ENCODE results near the gene MVB12B. TPM values are rescaled to one million over a fixed set of nuclear protein-coding genes. Genes with fewer than 3 reads are reported as not detected.

The MVB12B gene
- total and polyA plus RNA-seq, 2 of the 8 experiments (the other 6 are each of a cell fraction or from before 2014, with no cell fraction given) = 2.6 to 5.0 TPM

DNA sequence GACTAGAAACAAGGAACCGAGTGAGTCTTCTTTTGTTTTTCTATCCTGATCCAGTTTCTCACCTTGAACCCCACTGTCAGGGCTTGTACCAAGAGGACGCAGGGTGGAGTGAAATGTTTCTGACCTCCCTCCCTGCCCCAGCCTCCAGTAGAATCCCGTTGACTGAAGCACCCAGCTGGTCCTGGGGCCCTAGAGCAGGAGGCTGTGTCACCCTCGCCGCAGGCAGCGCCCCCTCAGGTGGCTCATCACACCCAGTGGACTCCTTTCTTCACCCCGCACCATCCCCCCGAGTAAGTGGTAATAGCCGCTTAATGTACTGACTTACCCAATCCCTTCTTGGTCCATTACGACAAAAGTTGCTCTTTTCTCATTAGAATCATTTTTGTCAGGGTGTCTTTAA lies 53.8 kb downstream of the MVB12B start:
- FAIRE-seq (no peak), DNase-seq (ENCODE audit: low read depth in 1 of 2, low spot score in 2 of 2) (no peak)
- Histone ChIP-seq H2BK12ac (ENCODE audit: low read depth, low read length) (no peak overlapping the region), H3K79me2 (ENCODE audit: control insufficient read depth in 1 of 2, insufficient read depth in 2 of 2, low read length in 2 of 2) (no peaks in the 10 kb centered on the region), H2BK20ac (ENCODE audit: low read length) (no peak overlapping the region), H4K20me1 (replicated peaks in 1 of 2; ENCODE audit: control insufficient read depth in 1 of 2, insufficient read depth in 2 of 2, low read length in 2 of 2) (no peaks in the 10 kb centered on the region), H2BK15ac (ENCODE audit: low read length) (no peak overlapping the region), H4K8ac (ENCODE audit: extremely low read depth, insufficient read depth, low read length) (no peak overlapping the region), H3K18ac (ENCODE audit: extremely low read depth, low read length) (no peak overlapping the region), H3K27me3 (replicated peaks in 1 of 4; ENCODE audit: control insufficient read depth in 3 of 4, extremely low read depth in 1 of 4, insufficient read depth in 3 of 4, low read length in 3 of 4) (no peaks in the 10 kb centered on the region), H3K27ac (ENCODE audit: low read depth, low read length) (no peak overlapping the region), H3K9me3 (ENCODE audit: insufficient read depth in 2 of 2, low read depth in 1 of 2, low read length in 1 of 2) (no peaks in the 10 kb centered on the region), H3K79me1 (ENCODE audit: low read depth, low read length) (no peaks in the 10 kb centered on the region), H2BK120ac (replicated peaks; ENCODE audit: low read depth, low read length) (no peak overlapping the region), H3K23me2 (ENCODE audit: low read depth, low read length) (no peaks in the 10 kb centered on the region), H3K56ac (replicated peaks; ENCODE audit: insufficient read length, low read depth, low read length) (no peak overlapping the region), H2BK5ac (ENCODE audit: low read depth, low read length) (no peak overlapping the region), H4K91ac (replicated peaks; ENCODE audit: insufficient read length, low read length) (no peak overlapping the region), H3K4ac (replicated peaks; ENCODE audit: insufficient read length, low read depth, low read length) (no peak overlapping the region), H3K23ac (ENCODE audit: insufficient read length) (no peak overlapping the region), H3K9ac (replicated peaks in 1 of 4; ENCODE audit: extremely low read depth in 1 of 4, low read depth in 3 of 4, low read length in 3 of 4) (no peak overlapping the region), H2AK5ac (ENCODE audit: low read depth, low read length) (no peak overlapping the region), H4K5ac (ENCODE audit: insufficient read length, low read depth, low read length) (no peak overlapping the region), H3K14ac (ENCODE audit: insufficient read length) (no peak overlapping the region), H3K4me2 (ENCODE audit: insufficient read depth in 1 of 2, low read depth in 2 of 2, low read length in 2 of 2) (no peak overlapping the region), H3K4me1 (replicated peaks in 1 of 4; ENCODE audit: control insufficient read depth in 3 of 4, insufficient read depth in 4 of 4, low read length in 3 of 4) (peaks cover 1 to 14% (median 12%) of the 10 kb centered on the region in 4 experiments), H3K36me3 (ENCODE audit: control insufficient read depth in 2 of 4, insufficient read depth in 4 of 4, low read length in 3 of 4) (no peaks in the 10 kb centered on the region), H2AFZ (ENCODE audit: low read length) (no peak overlapping the region), H3K4me3 (ENCODE audit: extremely low read depth in 1 of 4, insufficient read depth in 2 of 4, low read depth in 3 of 4, low read length in 4 of 4) (no peak overlapping the region)
- WGBS, 2 experiments (ENCODE audit: extremely low coverage in 1 of 2, insufficient coverage in 1 of 2, insufficient read length in 1 of 2, insufficient replicate concordance in 2 of 2, low coverage in 1 of 2, low lambda C conversion rate in 2 of 2, missing lambda C conversion rate in 1 of 2) = 78% methylated on average over 10 of the region's 10 CpGs; no CpG with 5 or more reads in 1 of the 2 experiments
- ChIA-PET CTCF (ENCODE audit: partially characterized antibody) (interaction anchor here (1.1 to 3.4 kb wide), 5 partner anchors 9 to 111 kb away, joined by 3 to 17 read pairs (median 4); no protein-coding TSS in a partner anchor), POLR2A (ENCODE audit: partially characterized antibody) (no interaction called here)
- no peak for TF ChIP-seq CTBP2 (IDR thresholded peaks at IDR 0.05; ENCODE audit: borderline replicate concordance, insufficient read depth, insufficient read length, low read length)
- peak in 2 of 3 experiments; percentile 17 to 37; a peak in 3 of 4 replicates for TF ChIP-seq CTCF (IDR thresholded peaks at IDR 0.05; ENCODE audit: control extremely low read depth in 1 of 3, insufficient read depth in 1 of 3, low read depth in 1 of 3, low read length in 3 of 3)
- no peak for TF ChIP-seq HDAC6 (IDR thresholded peaks at IDR 0.05; ENCODE audit: low read depth, low read length)
